ENCODE results near the gene KIR2DL1. TPM values are rescaled to one million over a fixed set of nuclear protein-coding genes. Genes with fewer than 3 reads are reported as not detected.
"Not testable (repeated sequence)": the region's sequence is repeated elsewhere in the genome, so short reads cannot be mapped to it uniquely, and the experiment has no call there.

KIR2DL1 gene
- total RNA-seq, 1 donor from 2014 or later: not detected

- TF ChIP-seq CTCF (IDR thresholded peaks at IDR 0.05; ENCODE audit: partially characterized antibody, unreplicated experiment): no peak
- no peak overlapping the region for H3K27ac Mint-ChIP-seq (ENCODE audit: unreplicated experiment)
- no peak for DNase-seq
- H3K27me3 Mint-ChIP-seq (ENCODE audit: unreplicated experiment): peaks cover 6% of the 10 kb centered on the region
- H3K4me3 Mint-ChIP-seq (ENCODE audit: unreplicated experiment): no peak overlapping the region
- H3K9me3 Mint-ChIP-seq (ENCODE audit: unreplicated experiment): peaks cover 31% of the 10 kb centered on the region
- peaks cover 43% of the 10 kb centered on the region for H3K36me3 Mint-ChIP-seq (ENCODE audit: unreplicated experiment)
- no peaks in the 10 kb centered on the region for H3K4me1 Mint-ChIP-seq (ENCODE audit: low read depth, unreplicated experiment)
These were observed 41.4 kb upstream of the KIR2DL1 start for GRCh38 chr19:54728167-54728566.

GRCh38 chr19:54729416-54730188 lies 40.0 kb upstream of the KIR2DL1 start:
- no peak overlapping the region for H3K4me3 Mint-ChIP-seq (ENCODE audit: unreplicated experiment)
- peaks cover 37% of the 10 kb centered on the region for H3K36me3 Mint-ChIP-seq (ENCODE audit: unreplicated experiment)
- H3K4me1 Mint-ChIP-seq (ENCODE audit: low read depth, unreplicated experiment): no peaks in the 10 kb centered on the region
- DNase-seq: no peak
- H3K27ac Mint-ChIP-seq (ENCODE audit: unreplicated experiment): no peak overlapping the region
- peaks cover 28% of the 10 kb centered on the region for H3K9me3 Mint-ChIP-seq (ENCODE audit: unreplicated experiment)
- peaks cover 6% of the 10 kb centered on the region for H3K27me3 Mint-ChIP-seq (ENCODE audit: unreplicated experiment)
- no peak for TF ChIP-seq CTCF (IDR thresholded peaks at IDR 0.05; ENCODE audit: partially characterized antibody, unreplicated experiment)

GRCh38 chr19:54731191-54731590 lies 38.4 kb upstream of the KIR2DL1 start:
- H3K9me3 Mint-ChIP-seq (ENCODE audit: unreplicated experiment): peaks cover 27% of the 10 kb centered on the region
- TF ChIP-seq CTCF (IDR thresholded peaks at IDR 0.05; ENCODE audit: partially characterized antibody, unreplicated experiment): no peak
- H3K36me3 Mint-ChIP-seq (ENCODE audit: unreplicated experiment): peaks cover 32% of the 10 kb centered on the region
- H3K4me3 Mint-ChIP-seq (ENCODE audit: unreplicated experiment): no peak overlapping the region
- H3K27ac Mint-ChIP-seq (ENCODE audit: unreplicated experiment): no peak overlapping the region
- no peaks in the 10 kb centered on the region for H3K4me1 Mint-ChIP-seq (ENCODE audit: low read depth, unreplicated experiment)
- no peak for DNase-seq
- peaks cover 8% of the 10 kb centered on the region for H3K27me3 Mint-ChIP-seq (ENCODE audit: unreplicated experiment)

- not testable (repeated sequence) for DNase-seq; H3K36me3 Mint-ChIP-seq (ENCODE audit: unreplicated experiment); H3K4me3 Mint-ChIP-seq (ENCODE audit: unreplicated experiment); H3K27me3 Mint-ChIP-seq (ENCODE audit: unreplicated experiment); H3K27ac Mint-ChIP-seq (ENCODE audit: unreplicated experiment); H3K4me1 Mint-ChIP-seq (ENCODE audit: low read depth, unreplicated experiment)
- H3K9me3 Mint-ChIP-seq (ENCODE audit: unreplicated experiment): peaks cover 22% of the 10 kb centered on the region
These were observed 31.3 kb upstream of the KIR2DL1 start, which contains the start of gene KIR2DL3 for GRCh38 chr19:54738306-54738705. Gene KIR2DL3, plus strand, starts transcription at chr19:54738513. Its CDS starts 33 bp downstream, at chr19:54738546.

- H3K4me1 Mint-ChIP-seq (ENCODE audit: low read depth, unreplicated experiment): no peaks in the 10 kb centered on the region
- DNase-seq: no peak
- H3K4me3 Mint-ChIP-seq (ENCODE audit: unreplicated experiment): no peak overlapping the region
- peaks cover 3% of the 10 kb centered on the region for H3K27me3 Mint-ChIP-seq (ENCODE audit: unreplicated experiment)
- H3K36me3 Mint-ChIP-seq (ENCODE audit: unreplicated experiment): peaks cover 4% of the 10 kb centered on the region
- no peak overlapping the region for H3K27ac Mint-ChIP-seq (ENCODE audit: unreplicated experiment)
- TF ChIP-seq CTCF (IDR thresholded peaks at IDR 0.05; ENCODE audit: partially characterized antibody, unreplicated experiment): no peak
- H3K9me3 Mint-ChIP-seq (ENCODE audit: unreplicated experiment): peaks cover 21% of the 10 kb centered on the region
These were observed 30.9 kb upstream of the KIR2DL1 start for GRCh38 chr19:54738715-54739114.
